ENCODE measurements around the gene MACROD2. TPM values are rescaled to one million over a fixed set of nuclear protein-coding genes. Genes with fewer than 3 reads are reported as not detected.

MACROD2 gene
- total and polyA plus RNA-seq, 4 donors: 13.0 to 67.1 (median 20.7) TPM

DNA sequence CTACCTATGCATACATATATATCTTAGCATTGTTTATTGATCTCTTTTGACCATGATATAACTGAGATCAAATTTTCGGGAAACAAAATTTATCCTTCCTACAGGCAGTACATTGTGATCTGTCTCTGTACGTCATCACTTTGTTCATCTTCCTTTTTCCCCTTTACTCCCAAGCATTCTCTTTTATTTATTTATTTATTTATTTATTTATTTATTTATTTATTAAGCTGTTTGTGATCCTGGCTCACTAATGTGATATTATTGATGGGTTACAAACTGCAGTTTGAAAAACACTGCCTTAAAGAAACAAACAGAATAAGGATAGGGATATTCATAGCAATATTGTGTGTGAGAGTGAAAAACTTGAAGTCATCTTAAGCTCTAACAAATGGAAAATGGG, 51.2 kb downstream of the MACROD2 start:
- no peak overlapping the region for H3K4me3 ChIP-seq
- ATAC-seq (ENCODE audit: insufficient read depth, low FRiP score) (no peak), DNase-seq (no peak)
- no peak overlapping the region for H3K9ac ChIP-seq (ENCODE audit: insufficient read depth in 1 of 2, low read length in 2 of 2)
- TF ChIP-seq, protein P1, sequence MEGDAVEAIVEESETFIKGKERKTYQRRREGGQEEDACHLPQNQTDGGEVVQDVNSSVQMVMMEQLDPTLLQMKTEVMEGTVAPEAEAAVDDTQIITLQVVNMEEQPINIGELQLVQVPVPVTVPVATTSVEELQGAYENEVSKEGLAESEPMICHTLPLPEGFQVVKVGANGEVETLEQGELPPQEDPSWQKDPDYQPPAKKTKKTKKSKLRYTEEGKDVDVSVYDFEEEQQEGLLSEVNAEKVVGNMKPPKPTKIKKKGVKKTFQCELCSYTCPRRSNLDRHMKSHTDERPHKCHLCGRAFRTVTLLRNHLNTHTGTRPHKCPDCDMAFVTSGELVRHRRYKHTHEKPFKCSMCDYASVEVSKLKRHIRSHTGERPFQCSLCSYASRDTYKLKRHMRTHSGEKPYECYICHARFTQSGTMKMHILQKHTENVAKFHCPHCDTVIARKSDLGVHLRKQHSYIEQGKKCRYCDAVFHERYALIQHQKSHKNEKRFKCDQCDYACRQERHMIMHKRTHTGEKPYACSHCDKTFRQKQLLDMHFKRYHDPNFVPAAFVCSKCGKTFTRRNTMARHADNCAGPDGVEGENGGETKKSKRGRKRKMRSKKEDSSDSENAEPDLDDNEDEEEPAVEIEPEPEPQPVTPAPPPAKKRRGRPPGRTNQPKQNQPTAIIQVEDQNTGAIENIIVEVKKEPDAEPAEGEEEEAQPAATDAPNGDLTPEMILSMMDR (IDR thresholded peaks at IDR 0.05; ENCODE audit: control extremely low read depth, extremely low read depth): no peak
- H3K4me1 ChIP-seq (ENCODE audit: control insufficient read depth in 5 of 5, insufficient read depth in 5 of 5, low read length in 5 of 5): no peaks in the 10 kb centered on the region
- no peak overlapping the region for H3K27ac ChIP-seq (ENCODE audit: low read depth in 1 of 2, low read length in 1 of 2)
- WGBS, 2 donors: 89 to 92% methylated on average over 2 of the region's 2 CpGs
- no peaks in the 10 kb centered on the region for H3K9me3 ChIP-seq (ENCODE audit: control insufficient read depth in 4 of 4, insufficient read depth in 3 of 4, low read length in 3 of 4)
- no peaks in the 10 kb centered on the region for H3K27me3 ChIP-seq (ENCODE audit: control insufficient read depth in 3 of 3, insufficient read depth in 3 of 3, low read length in 2 of 3)
- H3K36me3 ChIP-seq (ENCODE audit: control insufficient read depth in 4 of 4, insufficient read depth in 4 of 4, low read length in 4 of 4): no peaks in the 10 kb centered on the region

DNA sequence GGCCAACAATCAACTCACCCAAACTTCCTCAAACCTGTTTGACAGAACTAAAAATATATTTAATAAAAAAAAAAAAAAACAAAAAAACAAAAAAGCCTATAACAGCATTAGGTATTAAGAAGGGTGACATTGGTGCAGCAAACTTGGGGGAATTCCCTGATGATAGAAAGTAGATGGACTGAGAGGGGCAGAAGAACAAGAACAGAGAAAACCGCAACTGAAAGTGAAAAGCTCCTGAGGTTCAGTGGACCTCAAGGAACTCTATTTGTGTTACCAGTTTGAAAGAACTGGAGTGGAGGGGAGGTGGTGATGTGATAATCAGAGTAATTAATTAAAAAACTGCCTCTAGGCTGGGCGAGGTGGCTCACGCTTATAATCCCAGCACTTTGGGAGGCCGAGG, 53.8 kb downstream of the MACROD2 start:
- WGBS, 2 donors: 92 to 95% methylated on average over 4 of the region's 4 CpGs
- H3K36me3 ChIP-seq (ENCODE audit: control insufficient read depth in 4 of 4, insufficient read depth in 4 of 4, low read length in 4 of 4): no peaks in the 10 kb centered on the region
- no peak overlapping the region for H3K9ac ChIP-seq (ENCODE audit: insufficient read depth in 1 of 2, low read length in 2 of 2)
- H3K9me3 ChIP-seq (ENCODE audit: control insufficient read depth in 4 of 4, insufficient read depth in 3 of 4, low read length in 3 of 4): no peaks in the 10 kb centered on the region
- TF ChIP-seq, protein P1 (IDR thresholded peaks at IDR 0.05; ENCODE audit: control extremely low read depth, extremely low read depth): no peak
- H3K27ac ChIP-seq (ENCODE audit: low read depth in 1 of 2, low read length in 1 of 2): no peak overlapping the region
- no peak overlapping the region for H3K4me3 ChIP-seq
- no peak for DNase-seq
- H3K27me3 ChIP-seq (ENCODE audit: control insufficient read depth in 3 of 3, insufficient read depth in 3 of 3, low read length in 2 of 3): no peaks in the 10 kb centered on the region
- H3K4me1 ChIP-seq (ENCODE audit: control insufficient read depth in 5 of 5, insufficient read depth in 5 of 5, low read length in 5 of 5): no peaks in the 10 kb centered on the region
- ATAC-seq (ENCODE audit: insufficient read depth, low FRiP score): no peak

DNA sequence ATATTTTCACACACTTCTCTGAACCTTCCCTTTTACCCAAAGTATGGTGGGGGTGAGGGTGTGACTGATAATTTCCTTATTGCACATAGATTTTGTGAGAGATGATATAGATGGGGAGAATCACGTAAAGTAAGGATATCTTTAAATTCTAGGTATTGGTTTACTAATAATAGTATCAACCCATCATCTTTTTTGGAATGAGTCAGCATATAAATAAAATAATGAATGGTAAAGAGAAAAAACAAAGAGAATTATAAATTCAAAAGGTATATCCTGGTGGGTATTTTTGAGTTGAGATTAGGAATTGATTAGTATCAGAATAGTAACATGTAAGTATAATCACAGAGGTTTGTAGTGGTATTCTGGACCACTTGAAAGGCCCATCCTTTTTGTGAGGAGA, 56.1 kb downstream of the MACROD2 start:
- ATAC-seq (ENCODE audit: insufficient read depth, low FRiP score) (no peak), DNase-seq (no peak)
- H3K4me3 ChIP-seq: no peak overlapping the region
- no peak overlapping the region for H3K27ac ChIP-seq (ENCODE audit: low read depth in 1 of 2, low read length in 1 of 2)
- no peaks in the 10 kb centered on the region for H3K4me1 ChIP-seq (ENCODE audit: control insufficient read depth in 5 of 5, insufficient read depth in 5 of 5, low read length in 5 of 5)
- 76 to 82% methylated on average over 1 of the region's 1 CpG for WGBS, 2 donors
- no peak overlapping the region for H3K9ac ChIP-seq (ENCODE audit: insufficient read depth in 1 of 2, low read length in 2 of 2)
- H3K9me3 ChIP-seq (ENCODE audit: control insufficient read depth in 4 of 4, insufficient read depth in 3 of 4, low read length in 3 of 4): no peaks in the 10 kb centered on the region
- H3K36me3 ChIP-seq (ENCODE audit: control insufficient read depth in 4 of 4, insufficient read depth in 4 of 4, low read length in 4 of 4): no peaks in the 10 kb centered on the region
- TF ChIP-seq, protein P1 (IDR thresholded peaks at IDR 0.05; ENCODE audit: control extremely low read depth, extremely low read depth): no peak
- H3K27me3 ChIP-seq (ENCODE audit: control insufficient read depth in 3 of 3, insufficient read depth in 3 of 3, low read length in 2 of 3): no peaks in the 10 kb centered on the region

DNA sequence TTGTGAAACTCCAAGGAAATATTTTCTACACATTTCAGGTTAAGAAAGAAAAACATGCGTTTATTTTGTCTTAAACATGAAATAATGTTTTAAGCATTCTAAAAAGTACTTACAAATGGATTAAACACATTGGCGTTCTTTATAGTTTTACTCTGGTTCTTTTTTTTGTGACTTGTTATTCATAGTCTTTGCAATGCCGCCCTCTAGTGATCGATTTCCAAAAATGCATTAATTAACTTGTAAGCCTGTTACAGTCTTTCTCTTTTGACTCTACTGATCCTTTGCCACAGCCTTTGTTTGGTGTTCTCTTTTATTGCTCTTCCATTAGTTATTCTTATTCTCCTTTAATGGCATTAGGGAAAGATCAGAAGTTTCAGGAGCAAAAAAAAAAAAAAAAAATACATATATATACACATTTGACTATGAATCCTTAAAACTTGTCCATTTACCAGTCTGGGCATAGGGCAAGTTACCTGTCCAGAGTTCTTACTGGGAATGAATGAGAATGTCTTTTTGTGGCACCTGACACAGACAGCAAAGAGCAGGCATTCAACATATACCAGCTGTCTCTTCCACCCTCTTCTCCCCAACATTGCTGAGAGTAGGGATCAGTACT, 59.9 kb downstream of the MACROD2 start:
- Histone ChIP-seq H3K36me3 (ENCODE audit: control insufficient read depth in 4 of 4, insufficient read depth in 4 of 4, low read length in 4 of 4) (no peaks in the 10 kb centered on the region), H3K9ac (ENCODE audit: insufficient read depth in 1 of 2, low read length in 2 of 2) (no peak overlapping the region), H3K4me3 (no peak overlapping the region), H3K27me3 (ENCODE audit: control insufficient read depth in 3 of 3, insufficient read depth in 3 of 3, low read length in 2 of 3) (no peaks in the 10 kb centered on the region), H3K4me1 (ENCODE audit: control insufficient read depth in 5 of 5, insufficient read depth in 5 of 5, low read length in 5 of 5) (no peaks in the 10 kb centered on the region), H3K9me3 (ENCODE audit: control insufficient read depth in 4 of 4, insufficient read depth in 3 of 4, low read length in 3 of 4) (no peaks in the 10 kb centered on the region), H3K27ac (ENCODE audit: low read depth in 1 of 2, low read length in 1 of 2) (no peak overlapping the region)
- ATAC-seq (ENCODE audit: insufficient read depth, low FRiP score): peak; percentile 72
- TF ChIP-seq, protein P1 (IDR thresholded peaks at IDR 0.05; ENCODE audit: control extremely low read depth, extremely low read depth): peak; percentile 14
- peak in 2 of 3 donors; percentile 81 to 86 for DNase-seq
- WGBS, 2 donors: 2 to 3% methylated on average over 4 of the region's 4 CpGs

Measured in lung (tissue), 12 donors.